AG04450 (cell line): ENCODE results near the gene SMARCD3. TPM values are rescaled to one million over a fixed set of nuclear protein-coding genes. Genes with fewer than 3 reads are reported as not detected.

Experiments
- CTCF ChIA-PET: fragments of 300-600, 350-600 bp; formaldehyde crosslinking; extraction: SDS; loops from one replicate; lab custom pipeline; 2022; ENCODE audit warnings: antibody characterized with exemption, inconsistent platforms; lab: Charles Lee
- POLR2A ChIA-PET: fragments of 350-600 bp; formaldehyde crosslinking; extraction: SDS; loops from one replicate; lab custom pipeline; 2021; ENCODE audit warnings: antibody characterized with exemption, inconsistent platforms; lab: Yijun Ruan, JAX
- DNase-seq: peaks from one replicate; pipeline ENCODE4 v3.0.0-alpha.2; 2011; ENCODE audit warnings: low read depth, low spot score
- H3K27ac ChIP-seq: one replicate; pipeline ENCODE4 v1.5.1; 2012; ENCODE audit warnings: low read depth, low read length, control low read depth
- H3K27me3 ChIP-seq: one replicate; pipeline ENCODE4 v1.6.0; 2012; ENCODE audit warnings: low read length; ENCODE audit not compliant: control insufficient read depth, insufficient read depth
- H3K4me3 ChIP-seq: 2 replicates; pipeline ENCODE4 v1.5.1; 2011; ENCODE audit warnings: mild to moderate bottlenecking, low read depth, low read length, control low read depth
- H3K9me3 ChIP-seq: 2 replicates; pipeline ENCODE4 v1.5.1; 2012; ENCODE audit warnings: low read length; ENCODE audit not compliant: control insufficient read depth, insufficient read depth
- CTCF ChIP-seq: IDR thresholded peaks from 2 replicates; pipeline ENCODE4 v1.5.1; 2011; ENCODE audit warnings: low read depth, low read length, control low read depth, inconsistent platforms
- polyA plus RNA-seq: library from polyadenylated mRNA; depleted of rRNA; stranded (reverse); fragments of >200 nt; gene quantifications from 2 replicates; pipeline ENCODE4 v1.2.3, GENCODE V29; 2011

SMARCD3 gene
- polyA plus RNA-seq, 1 experiment: 39.2 TPM

DNA sequence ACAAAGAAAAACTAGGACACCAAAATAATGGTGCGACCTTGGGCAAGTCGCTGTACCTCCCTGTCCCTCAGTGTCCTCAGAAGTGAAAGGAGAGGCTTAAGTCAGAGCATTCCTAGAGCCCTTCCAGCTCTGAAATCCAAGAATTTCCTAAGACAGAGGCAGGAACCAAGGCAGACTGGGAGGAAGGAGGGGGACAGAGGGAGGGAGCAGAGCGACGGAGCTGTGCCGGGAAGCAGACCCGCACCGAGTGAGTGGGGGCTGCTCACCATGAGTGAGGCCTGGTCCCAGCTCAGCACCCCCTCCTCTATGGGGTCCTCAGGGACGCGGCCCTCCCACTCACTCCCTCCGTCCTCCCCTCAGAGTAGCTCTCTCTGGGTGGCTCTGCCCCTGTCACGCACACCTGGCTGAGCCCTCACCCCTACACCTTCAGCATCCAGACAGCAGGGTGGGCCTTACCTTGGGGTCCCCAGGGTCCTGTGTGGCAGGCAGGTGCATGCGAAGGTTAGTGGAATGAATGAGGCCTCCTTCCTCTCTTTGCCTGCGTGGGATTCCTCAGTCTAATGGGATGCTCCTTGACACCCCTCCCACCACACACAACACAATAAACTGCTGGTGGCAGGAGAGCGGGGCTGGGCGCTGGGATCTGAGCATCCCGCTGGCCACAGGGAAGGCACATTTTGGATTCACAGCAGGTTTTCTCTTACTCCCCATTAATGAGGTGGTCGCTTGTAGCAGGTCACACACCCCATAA, 4.6 kb upstream of the SMARCD3 start:
- TF ChIP-seq CTCF: no peak
- Histone ChIP-seq H3K9me3 (no peaks in the 10 kb centered on the region; the same call in 1 of the 2 replicates), H3K4me3 (peak overlapping the region; percentile 61; the same call in 1 of the 2 replicates), H3K27me3 (peaks cover 14% of the 10 kb centered on the region), H3K27ac (no peak overlapping the region)
- CTCF ChIA-PET: interaction anchor here (1.5 to 3.1 kb wide), 4 partner anchors 10 to 142 kb away, joined by 5 to 16 read pairs (median 9); no protein-coding TSS in a partner anchor
- no peak for DNase-seq
- POLR2A ChIA-PET: interaction anchor here (1.6 kb wide), 1 partner anchor 49 kb away, joined by 3 read pairs; no protein-coding TSS in a partner anchor

DNA sequence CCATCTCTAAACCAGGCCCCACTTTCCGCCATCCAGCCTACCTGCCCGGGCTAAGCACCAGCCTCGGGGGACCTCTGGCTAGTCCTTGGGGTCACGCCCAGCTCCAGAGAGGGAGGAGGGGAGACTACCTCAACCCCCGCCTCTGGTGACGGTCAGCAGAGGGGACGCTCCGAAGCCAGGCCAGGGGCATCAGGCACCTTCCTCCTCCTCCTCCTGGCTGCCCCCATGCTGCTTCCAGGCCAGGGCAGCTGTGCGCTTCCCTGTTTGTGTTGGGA, 4.0 kb upstream of the SMARCD3 start:
- Histone ChIP-seq H3K4me3 (peak overlapping the region; percentile 61), H3K9me3 (no peaks in the 10 kb centered on the region; the same call in 1 of the 2 replicates), H3K27ac (peak overlapping the region; percentile 85), H3K27me3 (peaks cover 8% of the 10 kb centered on the region)
- CTCF ChIA-PET: interaction anchor here (0.6 to 3.1 kb wide), 7 partner anchors 9 to 142 kb away, joined by 3 to 16 read pairs (median 5); no protein-coding TSS in a partner anchor
- POLR2A ChIA-PET: interaction anchor here (1.0 to 1.6 kb wide), 4 partner anchors 9 to 49 kb away, joined by 3 to 7 read pairs (median 6); partner anchors contain the start of gene ABCF2
- TF ChIP-seq CTCF: no peak
- no peak for DNase-seq

GRCh38 chr7:151251689-151252560, 3.4 kb upstream of the SMARCD3 start:
- CTCF ChIA-PET: interaction anchor here (0.6 to 3.1 kb wide), 7 partner anchors 8 to 141 kb away, joined by 3 to 16 read pairs (median 5); no protein-coding TSS in a partner anchor

DNA sequence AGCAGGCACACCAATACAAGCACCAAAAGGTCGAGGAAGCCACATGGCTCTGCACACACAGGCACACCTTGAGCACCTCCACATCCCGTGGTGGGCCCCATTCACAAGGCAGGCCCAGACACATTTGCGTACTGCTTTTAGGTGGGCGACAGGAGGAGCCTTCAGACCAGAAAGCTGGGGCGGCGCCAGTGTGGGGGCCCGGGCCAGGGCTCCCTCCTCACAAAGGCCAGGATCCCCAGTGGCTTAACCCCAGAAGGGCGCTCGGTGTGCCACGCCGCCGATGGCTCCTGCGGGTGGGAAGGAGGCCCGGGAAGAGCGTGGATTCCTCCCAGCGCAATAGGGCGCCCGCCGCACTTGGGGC, 2.8 kb upstream of the SMARCD3 start:
- no peak for DNase-seq
- Histone ChIP-seq H3K4me3 (peak overlapping the region; percentile 45), H3K27me3 (peaks cover 5% of the 10 kb centered on the region), H3K9me3 (no peaks in the 10 kb centered on the region; the same call in 1 of the 2 replicates), H3K27ac (peak overlapping the region; percentile 52)
- CTCF ChIA-PET: interaction anchor here (0.5 to 3.1 kb wide), 4 partner anchors 8 to 141 kb away, joined by 3 to 16 read pairs (median 8); no protein-coding TSS in a partner anchor
- POLR2A ChIA-PET: interaction anchor here (0.5 to 1.6 kb wide), 5 partner anchors 8 to 113 kb away, joined by 3 to 6 read pairs (median 3); partner anchors contain the start of gene NUB1
- no peak for TF ChIP-seq CTCF

More at GRCh38 chr7:151251689-151252560, 3.4 kb upstream of the SMARCD3 start:
- peak overlapping the region; percentile 85 for H3K27ac ChIP-seq
- peaks cover 5% of the 10 kb centered on the region for H3K27me3 ChIP-seq
- POLR2A ChIA-PET: interaction anchor here (0.6 to 1.6 kb wide), 5 partner anchors 9 to 90 kb away, joined by 3 to 7 read pairs (median 5); partner anchors contain the start of genes ABCF2 and NUB1
- H3K4me3 ChIP-seq: peak overlapping the region; percentile 61
- no peaks in the 10 kb centered on the region; the same call in 1 of the 2 replicates for H3K9me3 ChIP-seq
- TF ChIP-seq CTCF: no peak
- peak; percentile 33 for DNase-seq
